Smooth muscle cell of the coronary artery (primary cell): Measurements from ENCODE around the gene RASGRP3. TPM values are rescaled to one million over a fixed set of nuclear protein-coding genes. Genes with fewer than 3 reads are reported as not detected.

Experiments used
- total RNA-seq: library from RNA; depleted of rRNA; stranded (reverse); fragments of >200 nt; gene quantifications from 2 replicates; pipeline ENCODE4 v1.2.3, GENCODE V29; 2014; ENCODE audit warnings: low replicate concordance

RASGRP3 gene
- total RNA-seq, result 2.9 and 4.1 TPM in 2 replicates

DNA sequence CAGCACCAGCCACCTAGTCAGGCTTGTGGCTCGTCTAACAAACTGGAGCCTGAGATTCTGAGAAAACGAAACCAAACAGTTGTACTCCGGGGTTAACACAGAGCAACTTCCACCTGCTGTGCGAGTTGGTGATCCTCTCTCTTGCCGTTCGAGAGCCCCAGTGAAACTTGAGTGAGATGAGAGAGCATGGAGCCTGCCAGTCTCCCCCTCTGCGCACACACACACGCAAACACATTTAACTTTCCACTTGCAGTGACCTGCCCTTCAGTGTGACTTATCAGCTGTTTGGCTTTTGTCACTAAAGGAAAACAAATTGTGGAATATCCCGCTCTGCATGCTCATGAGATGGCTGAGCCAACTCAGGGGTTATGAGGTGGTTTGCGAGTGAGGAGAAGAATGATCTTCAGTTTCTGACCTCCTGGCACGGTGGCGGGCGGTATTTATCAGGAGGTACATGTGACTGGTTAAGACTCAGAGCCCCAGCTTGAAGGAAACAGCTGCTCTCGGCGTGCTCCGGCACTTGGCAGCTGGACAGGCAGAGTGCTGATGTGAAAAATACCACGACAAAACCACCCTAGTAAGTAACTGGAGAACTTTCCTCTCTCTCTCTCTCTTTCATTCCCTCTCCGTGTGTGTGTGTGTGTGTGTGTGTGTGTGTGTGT lies at the start of gene RASGRP3:
Gene RASGRP3 (plus strand): TSS at position 519 of the 662 bp plus-strand sequence. CDS start 38,488 bp downstream, outside the sequence.

DNA sequence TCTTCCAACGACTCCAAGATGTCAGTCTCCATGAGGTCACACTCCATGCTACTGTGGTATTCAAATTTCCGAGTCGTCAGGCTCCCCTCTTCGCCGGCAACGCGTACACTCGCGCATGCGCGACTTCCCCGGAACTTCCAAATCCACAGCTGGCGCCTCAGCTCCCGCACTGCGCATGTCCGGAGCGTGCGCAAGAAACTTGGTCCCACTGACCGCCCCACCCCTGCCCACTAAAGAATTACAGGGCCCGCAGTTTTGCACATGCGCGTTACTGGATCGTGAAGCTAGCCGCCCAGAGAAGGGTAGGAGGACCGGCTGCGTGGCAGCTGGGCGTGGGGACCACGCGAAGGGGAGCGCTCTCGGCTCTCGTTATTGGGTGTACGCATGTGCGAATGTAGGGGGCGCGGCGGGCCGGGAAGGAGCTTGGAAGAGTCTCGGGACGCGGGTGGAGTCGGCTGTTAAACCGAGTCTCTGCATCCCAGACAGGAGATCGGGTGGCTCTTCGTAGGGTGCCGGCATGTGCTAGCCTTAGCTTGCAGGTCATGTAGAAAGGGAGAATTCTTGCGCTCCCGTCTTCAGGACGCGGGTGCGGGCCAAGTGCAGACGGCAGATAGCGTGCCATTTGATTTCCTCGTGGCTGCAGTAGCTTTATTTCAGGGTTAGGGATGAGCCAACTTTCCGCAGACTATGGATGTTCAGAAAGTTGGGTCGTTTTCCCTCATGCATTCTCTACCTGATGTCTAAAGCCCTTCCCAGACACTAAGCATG lies 122.9 kb downstream of the RASGRP3 start, which contains the start of gene FAM98A:
Gene FAM98A (minus strand): TSS at position 125 of the 768 bp plus-strand sequence. CDS start 78 bp downstream, at position 47.

Other genes starting within 250 kb of the RASGRP3 start
- gene FAM98A, start 122.7 kb downstream of the RASGRP3 start, total RNA-seq, result 32.2 and 45.9 TPM in 2 replicates